K562 (cell line): ENCODE results near the gene TMEM191C. TPM values are rescaled to one million over a fixed set of nuclear protein-coding genes. Genes with fewer than 3 reads are reported as not detected.
A peak's percentile ranks its signal among the peaks of the same experiment; 100 is the strongest.

Experiments
- ELF4 ChIP-seq: fragments of 450-650 bp; formaldehyde crosslinking; IDR thresholded peaks from 2 replicates; pipeline ENCODE4 v1.4.0; 2022; ENCODE audit warnings: missing genetic modification characterization
- ETV1 ChIP-seq: fragments of 450-650 bp; conservative IDR thresholded peaks from 2 replicates; pipeline ENCODE4 v1.6.1; 2016; ENCODE audit warnings: missing genetic modification characterization, control low read depth, low read depth, missing compliant biosample characterization
- HEY1 ChIP-seq: fragments of 250-450 bp; sonication (Bioruptor Pico); IDR thresholded peaks from 2 replicates; pipeline ENCODE4 v1.5.0; 2020; ENCODE audit warnings: mild to moderate bottlenecking, moderate library complexity, borderline replicate concordance
- HOMEZ ChIP-seq: fragments of 250-450 bp; sonication (Bioruptor Pico); IDR thresholded peaks from 2 replicates; pipeline ENCODE4 v1.4.0; 2020; ENCODE audit warnings: mild to moderate bottlenecking, moderate library complexity
- JUNB ChIP-seq: fragments of 450-650 bp; formaldehyde crosslinking; conservative IDR thresholded peaks from 2 replicates; pipeline ENCODE4 v1.4.0; 2020; ENCODE audit warnings: mild to moderate bottlenecking
- OTX1 ChIP-seq: fragments of 450-650 bp; formaldehyde crosslinking; IDR thresholded peaks from 2 replicates; pipeline ENCODE4 v1.4.0; 2022; ENCODE audit warnings: mild to moderate bottlenecking
- PKNOX1 ChIP-seq: fragments of 450-650 bp; IDR thresholded peaks from 2 replicates; pipeline ENCODE4 v1.6.1; 2016
- RFX5 ChIP-seq: IDR thresholded peaks from 2 replicates; pipeline ENCODE4 v1.6.1; 2011; ENCODE audit warnings: low read depth, mild to moderate bottlenecking, improper control_type of control experiment, low read length
- SNIP1 ChIP-seq: fragments of 450-650 bp; IDR thresholded peaks from 2 replicates; pipeline ENCODE4 v1.7.1; 2017; ENCODE audit warnings: low read depth, mild to moderate bottlenecking
- TBP ChIP-seq: optimal IDR thresholded peaks from 2 replicates; pipeline ENCODE3; 2011; ENCODE audit warnings: low read depth, low read length, improper control_type of control experiment
- ZBED1 ChIP-seq: IDR thresholded peaks from 2 replicates; pipeline ENCODE4 v1.6.1; 2014
- ZNF717 ChIP-seq: fragments of 250-450 bp; sonication (Bioruptor Pico); IDR thresholded peaks from 2 replicates; pipeline ENCODE4 v1.5.0; 2021
- ZNF764 ChIP-seq: fragments of 250-450 bp; sonication (Bioruptor Pico); IDR thresholded peaks from 2 replicates; pipeline ENCODE4 v1.4.0; 2020; ENCODE audit warnings: low read depth, mild to moderate bottlenecking, moderate library complexity
- polyA plus RNA-seq, 8 experiments: library from polyadenylated mRNA; depleted of rRNA in 4 of 8; stranded (reverse) in 5 of 8; unstranded in 3 of 8; fragments of >200 nt; fragmentation: Nextera tagmentation in 2 of 8; fragmentation: Illumina TruSeq in 1 of 8; extraction: Ambion mirVana in 2 of 8; extraction: Trizol in 1 of 8; gene quantifications; 2 replicates each; pipeline versions ENCODE4 v1.2.1 to v1.2.3, GENCODE V29; 2011 to 2014; ENCODE audit warnings: inconsistent platforms in 1 of 8, missing spikeins in 1 of 8
- total RNA-seq, 7 experiments: library from RNA; depleted of rRNA in 6 of 7; stranded (reverse); fragments of >200 nt in 6 of 7; fragmentation: Illumina TruSeq in 2 of 7; extraction: Trizol in 2 of 7; gene quantifications; 2 replicates each; pipeline versions ENCODE4 v1.2.1 to v1.2.3, GENCODE V29; 2011 to 2021; ENCODE audit warnings: low replicate concordance in 1 of 7
- TF ChIP-seq, protein P1 (sequence below): IDR thresholded peaks from 2 replicates; pipeline ENCODE4 v1.6.1; 2014; ENCODE audit warnings: antibody characterized with exemption
- TF ChIP-seq, protein P2 (sequence below): fragments of 450-650 bp; IDR thresholded peaks from 2 replicates; pipeline ENCODE4 v1.6.1; 2018; ENCODE audit not compliant: partially characterized antibody
- TF ChIP-seq, protein P3 (sequence below), 2 experiments: fragments of 450-650 bp; IDR thresholded peaks; 2 replicates each; pipeline ENCODE4 v1.6.1; 2018; ENCODE audit warnings: mild to moderate bottlenecking in 2 of 2, low read depth in 1 of 2; ENCODE audit not compliant: partially characterized antibody in 2 of 2

The TMEM191C gene
- total and polyA plus RNA-seq, 9 of the 15 experiments (the other 6 are each of a cell fraction or from before 2014, with no cell fraction given) = 0.15 to 7.1 (median 1.1) TPM

DNA sequence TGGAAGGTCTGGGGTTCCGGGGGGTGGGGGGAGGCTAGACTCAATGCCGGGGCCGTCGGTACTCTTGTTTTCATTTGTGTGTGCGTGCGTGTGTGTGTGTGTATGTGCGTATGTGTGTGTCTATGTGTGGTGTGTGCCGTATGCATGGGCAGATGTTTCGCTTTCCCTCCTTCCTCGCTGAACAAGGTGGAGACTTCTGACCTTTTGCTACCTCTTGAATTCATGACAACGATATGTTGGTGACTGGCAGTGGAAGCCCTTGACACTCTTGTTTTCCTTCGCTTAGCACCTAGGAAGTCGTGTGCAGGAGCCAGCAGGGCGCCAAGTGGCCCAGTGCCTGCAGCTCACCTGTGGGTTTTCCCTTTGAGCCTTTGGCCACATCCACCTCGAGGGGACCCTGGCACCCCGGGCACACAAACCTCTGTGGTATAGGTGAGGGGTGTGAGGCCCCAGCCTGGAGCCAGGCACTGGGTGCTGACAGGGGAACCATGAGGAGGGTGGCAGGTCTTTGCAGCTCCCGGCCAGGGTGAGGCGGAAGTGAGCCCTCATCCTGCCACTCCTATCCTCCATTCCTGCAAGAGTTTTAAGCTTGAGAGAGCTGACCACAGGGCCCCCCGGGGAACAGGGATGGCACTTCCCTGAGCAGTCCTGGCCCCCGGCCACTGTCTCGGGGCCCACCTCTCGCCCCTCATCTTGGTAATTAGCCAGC is 19.3 kb upstream of the TMEM191C start (continued):
- TF ChIP-seq ZBED1 = no peak
- TF ChIP-seq, protein P1, sequence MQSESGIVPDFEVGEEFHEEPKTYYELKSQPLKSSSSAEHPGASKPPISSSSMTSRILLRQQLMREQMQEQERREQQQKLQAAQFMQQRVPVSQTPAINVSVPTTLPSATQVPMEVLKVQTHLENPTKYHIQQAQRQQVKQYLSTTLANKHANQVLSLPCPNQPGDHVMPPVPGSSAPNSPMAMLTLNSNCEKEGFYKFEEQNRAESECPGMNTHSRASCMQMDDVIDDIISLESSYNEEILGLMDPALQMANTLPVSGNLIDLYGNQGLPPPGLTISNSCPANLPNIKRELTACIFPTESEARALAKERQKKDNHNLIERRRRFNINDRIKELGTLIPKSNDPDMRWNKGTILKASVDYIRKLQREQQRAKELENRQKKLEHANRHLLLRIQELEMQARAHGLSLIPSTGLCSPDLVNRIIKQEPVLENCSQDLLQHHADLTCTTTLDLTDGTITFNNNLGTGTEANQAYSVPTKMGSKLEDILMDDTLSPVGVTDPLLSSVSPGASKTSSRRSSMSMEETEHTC = 0 out of 2 replicates have a peak, but pooled peaks have one; percentile 19
- TF ChIP-seq, protein P2, sequence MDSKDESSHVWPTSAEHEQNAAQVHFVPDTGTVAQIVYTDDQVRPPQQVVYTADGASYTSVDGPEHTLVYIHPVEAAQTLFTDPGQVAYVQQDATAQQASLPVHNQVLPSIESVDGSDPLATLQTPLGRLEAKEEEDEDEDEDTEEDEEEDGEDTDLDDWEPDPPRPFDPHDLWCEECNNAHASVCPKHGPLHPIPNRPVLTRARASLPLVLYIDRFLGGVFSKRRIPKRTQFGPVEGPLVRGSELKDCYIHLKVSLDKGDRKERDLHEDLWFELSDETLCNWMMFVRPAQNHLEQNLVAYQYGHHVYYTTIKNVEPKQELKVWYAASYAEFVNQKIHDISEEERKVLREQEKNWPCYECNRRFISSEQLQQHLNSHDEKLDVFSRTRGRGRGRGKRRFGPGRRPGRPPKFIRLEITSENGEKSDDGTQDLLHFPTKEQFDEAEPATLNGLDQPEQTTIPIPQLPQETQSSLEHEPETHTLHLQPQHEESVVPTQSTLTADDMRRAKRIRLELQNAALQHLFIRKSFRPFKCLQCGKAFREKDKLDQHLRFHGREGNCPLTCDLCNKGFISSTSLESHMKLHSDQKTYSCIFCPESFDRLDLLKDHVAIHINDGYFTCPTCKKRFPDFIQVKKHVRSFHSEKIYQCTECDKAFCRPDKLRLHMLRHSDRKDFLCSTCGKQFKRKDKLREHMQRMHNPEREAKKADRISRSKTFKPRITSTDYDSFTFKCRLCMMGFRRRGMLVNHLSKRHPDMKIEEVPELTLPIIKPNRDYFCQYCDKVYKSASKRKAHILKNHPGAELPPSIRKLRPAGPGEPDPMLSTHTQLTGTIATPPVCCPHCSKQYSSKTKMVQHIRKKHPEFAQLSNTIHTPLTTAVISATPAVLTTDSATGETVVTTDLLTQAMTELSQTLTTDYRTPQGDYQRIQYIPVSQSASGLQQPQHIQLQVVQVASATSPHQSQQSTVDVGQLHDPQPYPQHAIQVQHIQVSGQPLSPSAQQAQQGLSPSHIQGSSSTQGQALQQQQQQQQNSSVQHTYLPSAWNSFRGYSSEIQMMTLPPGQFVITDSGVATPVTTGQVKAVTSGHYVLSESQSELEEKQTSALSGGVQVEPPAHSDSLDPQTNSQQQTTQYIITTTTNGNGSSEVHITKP = peak; percentile 48
- peak; percentile 90; the same call in 1 of the 2 replicates for TF ChIP-seq OTX1 (CRISPR knock-in tag)
- TF ChIP-seq ETV1 = peak; percentile 38; the same call in 1 of the 2 replicates
- TF ChIP-seq, protein P3, sequence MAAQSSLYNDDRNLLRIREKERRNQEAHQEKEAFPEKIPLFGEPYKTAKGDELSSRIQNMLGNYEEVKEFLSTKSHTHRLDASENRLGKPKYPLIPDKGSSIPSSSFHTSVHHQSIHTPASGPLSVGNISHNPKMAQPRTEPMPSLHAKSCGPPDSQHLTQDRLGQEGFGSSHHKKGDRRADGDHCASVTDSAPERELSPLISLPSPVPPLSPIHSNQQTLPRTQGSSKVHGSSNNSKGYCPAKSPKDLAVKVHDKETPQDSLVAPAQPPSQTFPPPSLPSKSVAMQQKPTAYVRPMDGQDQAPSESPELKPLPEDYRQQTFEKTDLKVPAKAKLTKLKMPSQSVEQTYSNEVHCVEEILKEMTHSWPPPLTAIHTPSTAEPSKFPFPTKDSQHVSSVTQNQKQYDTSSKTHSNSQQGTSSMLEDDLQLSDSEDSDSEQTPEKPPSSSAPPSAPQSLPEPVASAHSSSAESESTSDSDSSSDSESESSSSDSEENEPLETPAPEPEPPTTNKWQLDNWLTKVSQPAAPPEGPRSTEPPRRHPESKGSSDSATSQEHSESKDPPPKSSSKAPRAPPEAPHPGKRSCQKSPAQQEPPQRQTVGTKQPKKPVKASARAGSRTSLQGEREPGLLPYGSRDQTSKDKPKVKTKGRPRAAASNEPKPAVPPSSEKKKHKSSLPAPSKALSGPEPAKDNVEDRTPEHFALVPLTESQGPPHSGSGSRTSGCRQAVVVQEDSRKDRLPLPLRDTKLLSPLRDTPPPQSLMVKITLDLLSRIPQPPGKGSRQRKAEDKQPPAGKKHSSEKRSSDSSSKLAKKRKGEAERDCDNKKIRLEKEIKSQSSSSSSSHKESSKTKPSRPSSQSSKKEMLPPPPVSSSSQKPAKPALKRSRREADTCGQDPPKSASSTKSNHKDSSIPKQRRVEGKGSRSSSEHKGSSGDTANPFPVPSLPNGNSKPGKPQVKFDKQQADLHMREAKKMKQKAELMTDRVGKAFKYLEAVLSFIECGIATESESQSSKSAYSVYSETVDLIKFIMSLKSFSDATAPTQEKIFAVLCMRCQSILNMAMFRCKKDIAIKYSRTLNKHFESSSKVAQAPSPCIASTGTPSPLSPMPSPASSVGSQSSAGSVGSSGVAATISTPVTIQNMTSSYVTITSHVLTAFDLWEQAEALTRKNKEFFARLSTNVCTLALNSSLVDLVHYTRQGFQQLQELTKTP (IDR thresholded peaks at IDR 0.05; ENCODE audit: low read depth in 1 of 2, partially characterized antibody in 2 of 2) = no peak
- TF ChIP-seq ZNF764 = peak; percentile 94
- no peak for TF ChIP-seq JUNB (CRISPR knock-in tag)
- TF ChIP-seq PKNOX1 = peak; percentile 34; the same call in 1 of the 2 replicates
- TF ChIP-seq SNIP1 = no peak
- TF ChIP-seq TBP = no peak
- no peak for TF ChIP-seq HOMEZ (CRISPR knock-in tag)
- TF ChIP-seq ELF4 = peak; percentile 75
- 0 out of 2 replicates have a peak, but pooled peaks have one; percentile 21 for TF ChIP-seq RFX5
- TF ChIP-seq HEY1 (CRISPR knock-in tag) = no peak
- TF ChIP-seq ZNF717 (CRISPR knock-in tag) = no peak
